Thoracic aorta (tissue), 2 donors: ENCODE measurements around the gene CACNA1B. TPM values are rescaled to one million over a fixed set of nuclear protein-coding genes. Genes with fewer than 3 reads are reported as not detected.

Source experiments
- ATAC-seq: fragments of 150-250 bp; one replicate; pipeline ENCODE4 v1.8.0; 2017; ENCODE audit warnings: low read depth; ENCODE audit not compliant: insufficient number of reproducible peaks, low FRiP score
- DNase-seq: peaks from one replicate; pipeline ENCODE4 v3.0.0-alpha.2; 2020; ENCODE audit warnings: low spot score
- H3K27ac ChIP-seq, 2 donors: fragments of 200-600 bp; sonication (generic); 1 replicate in 1 of 2; 2 replicates in 1 of 2; pipeline ENCODE4 v1.5.1; 2016; ENCODE audit warnings: mild to moderate bottlenecking in 2 of 2, moderate library complexity in 2 of 2
- H3K27me3 ChIP-seq: fragments of 200-600 bp; sonication (generic); replicated peaks from 2 replicates; pipeline ENCODE4 v1.6.0; 2016; ENCODE audit warnings: mild to moderate bottlenecking; ENCODE audit not compliant: insufficient read depth
- H3K36me3 ChIP-seq: fragments of 200-600 bp; sonication (generic); one replicate; pipeline ENCODE4 v1.5.1; 2016
- H3K4me1 ChIP-seq, 2 donors: fragments of 200-600 bp; sonication (generic); 1 replicate in 1 of 2; 2 replicates in 1 of 2; pipeline versions ENCODE4 v1.5.1 to v1.6.0; 2016; ENCODE audit warnings: low read depth in 2 of 2, mild to moderate bottlenecking in 1 of 2; ENCODE audit not compliant: control insufficient read depth in 1 of 2
- H3K4me3 ChIP-seq: fragments of 200-600 bp; sonication (generic); 2 replicates; pipeline ENCODE4 v1.5.1; 2016; ENCODE audit warnings: mild to moderate bottlenecking
- H3K9me3 ChIP-seq: fragments of 200-600 bp; sonication (generic); 2 replicates; pipeline ENCODE4 v1.5.1; 2016
- total RNA-seq, 2 donors: library from RNA; depleted of rRNA; stranded (reverse); fragments of >200 nt; gene quantifications; one replicate each; pipeline versions ENCODE4 v1.1.0 to v1.2.3, GENCODE V29; 2016
- TF ChIP-seq, protein P1 (sequence below): fragments of 200-600 bp; sonication (generic); IDR thresholded peaks from one replicate; pipeline ENCODE4 v1.5.1; 2019; ENCODE audit warnings: antibody characterized with exemption

The CACNA1B gene
- total RNA-seq, 2 donors from 2014 or later = 0.07 to 0.14 TPM

DNA sequence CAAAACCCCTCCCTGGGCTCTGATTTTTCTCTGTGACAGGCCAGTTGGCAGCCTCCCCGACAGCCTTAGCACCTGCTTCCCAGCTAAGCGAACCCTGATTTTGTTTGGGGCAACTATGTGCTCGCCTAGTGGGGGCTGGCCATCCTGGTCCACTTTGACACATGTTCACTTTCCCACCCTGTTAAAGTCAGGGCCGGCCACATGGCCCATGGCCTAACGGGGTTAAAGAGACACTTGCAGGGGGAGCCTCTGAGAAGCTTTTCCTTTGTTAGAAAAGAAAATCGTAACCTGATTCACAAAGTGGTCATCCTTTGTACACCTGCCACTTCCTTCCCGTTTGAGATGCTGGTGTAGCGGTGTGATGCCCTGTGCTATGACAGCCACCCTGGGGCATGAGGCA is 1.3 kb upstream of the CACNA1B start:
- H3K36me3 ChIP-seq = no peaks in the 10 kb centered on the region
- H3K27me3 ChIP-seq = no peaks in the 10 kb centered on the region
- H3K27ac ChIP-seq = no peak overlapping the region
- no peak overlapping the region for H3K4me3 ChIP-seq
- H3K9me3 ChIP-seq = no peaks in the 10 kb centered on the region
- no peak for DNase-seq
- peaks cover 0 to 6% of the 10 kb centered on the region in 2 donors for H3K4me1 ChIP-seq
- no peak for ATAC-seq
- TF ChIP-seq, protein P1, sequence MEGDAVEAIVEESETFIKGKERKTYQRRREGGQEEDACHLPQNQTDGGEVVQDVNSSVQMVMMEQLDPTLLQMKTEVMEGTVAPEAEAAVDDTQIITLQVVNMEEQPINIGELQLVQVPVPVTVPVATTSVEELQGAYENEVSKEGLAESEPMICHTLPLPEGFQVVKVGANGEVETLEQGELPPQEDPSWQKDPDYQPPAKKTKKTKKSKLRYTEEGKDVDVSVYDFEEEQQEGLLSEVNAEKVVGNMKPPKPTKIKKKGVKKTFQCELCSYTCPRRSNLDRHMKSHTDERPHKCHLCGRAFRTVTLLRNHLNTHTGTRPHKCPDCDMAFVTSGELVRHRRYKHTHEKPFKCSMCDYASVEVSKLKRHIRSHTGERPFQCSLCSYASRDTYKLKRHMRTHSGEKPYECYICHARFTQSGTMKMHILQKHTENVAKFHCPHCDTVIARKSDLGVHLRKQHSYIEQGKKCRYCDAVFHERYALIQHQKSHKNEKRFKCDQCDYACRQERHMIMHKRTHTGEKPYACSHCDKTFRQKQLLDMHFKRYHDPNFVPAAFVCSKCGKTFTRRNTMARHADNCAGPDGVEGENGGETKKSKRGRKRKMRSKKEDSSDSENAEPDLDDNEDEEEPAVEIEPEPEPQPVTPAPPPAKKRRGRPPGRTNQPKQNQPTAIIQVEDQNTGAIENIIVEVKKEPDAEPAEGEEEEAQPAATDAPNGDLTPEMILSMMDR = no peak

DNA sequence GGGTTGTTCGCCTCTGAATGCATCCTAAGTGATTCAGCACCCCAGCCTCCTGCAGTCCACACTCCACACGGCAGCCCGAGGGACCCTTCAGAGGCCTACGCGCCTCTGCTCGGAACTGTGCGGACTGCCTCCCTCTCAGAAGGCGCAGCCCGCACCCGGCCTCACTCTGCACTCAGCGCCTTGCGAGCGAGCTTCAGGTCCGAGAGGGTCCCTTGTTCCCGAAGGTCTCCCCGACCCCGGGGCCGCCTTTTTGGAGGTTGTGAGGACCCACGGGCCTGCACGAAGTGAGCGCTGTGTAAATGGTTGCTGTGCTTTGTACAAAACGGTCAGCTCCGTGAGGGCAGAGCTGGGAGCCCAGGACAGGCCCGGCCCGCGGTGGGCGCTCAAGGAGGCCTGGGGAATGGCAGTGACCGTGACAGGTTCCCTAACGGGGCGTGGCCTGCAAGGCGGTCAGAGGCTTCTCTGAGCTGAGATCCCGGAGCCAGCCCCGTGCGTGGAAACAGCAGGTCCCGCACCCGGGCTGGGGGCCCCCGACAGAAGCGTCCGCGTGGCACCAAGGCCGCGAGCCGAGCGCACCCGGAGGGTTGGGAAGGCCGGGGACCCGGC is 698 bp upstream of the CACNA1B start:
- no peak for DNase-seq
- H3K27me3 ChIP-seq = no peaks in the 10 kb centered on the region
- no peaks in the 10 kb centered on the region for H3K36me3 ChIP-seq

DNA sequence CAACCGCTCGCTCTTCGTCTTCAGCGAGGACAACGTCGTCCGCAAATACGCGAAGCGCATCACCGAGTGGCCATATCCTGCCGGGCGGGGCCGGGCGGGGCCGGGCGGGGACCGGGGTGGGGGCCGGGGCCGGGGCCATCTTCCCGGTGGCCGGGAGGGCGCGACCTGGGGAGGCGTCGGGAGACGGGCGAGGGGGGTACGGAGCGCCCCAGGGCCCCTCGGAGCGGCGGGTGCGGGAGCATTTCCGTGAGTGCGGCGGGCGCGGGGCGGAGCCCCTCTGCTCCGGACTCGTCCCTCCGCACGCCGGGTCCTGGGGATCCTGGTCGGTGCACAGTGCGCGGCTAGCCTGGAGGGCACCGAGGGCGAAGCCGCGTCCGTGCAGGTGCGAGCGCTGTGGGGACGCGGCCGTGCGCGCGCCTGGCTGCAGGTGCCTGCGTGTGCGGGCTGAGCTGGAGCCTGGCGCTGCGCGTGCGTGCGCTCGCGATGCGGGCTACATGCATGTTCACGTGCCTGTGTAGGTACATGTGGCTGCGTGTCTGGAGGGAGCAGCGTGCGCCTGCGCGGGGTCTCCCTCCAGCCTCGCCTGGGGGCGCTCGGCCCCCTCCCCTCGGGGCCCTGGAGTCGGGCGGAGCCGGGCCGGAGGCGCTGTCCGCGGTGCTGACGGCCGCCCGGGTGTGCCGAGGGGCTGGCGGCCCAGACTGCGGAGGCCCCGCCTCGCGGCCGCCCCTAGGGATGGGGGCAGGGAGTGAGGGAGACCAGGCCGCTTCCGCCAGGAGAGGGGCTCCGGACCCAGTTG is 762 bp downstream of the CACNA1B start:
- no peaks in the 10 kb centered on the region for H3K27me3 ChIP-seq
- no peaks in the 10 kb centered on the region for H3K9me3 ChIP-seq
- no peak for DNase-seq
- H3K4me3 ChIP-seq = peak overlapping the region; percentile 50
- H3K4me1 ChIP-seq = peaks cover 0 to 6% of the 10 kb centered on the region in 2 donors
- H3K27ac ChIP-seq = no peak overlapping the region
- ATAC-seq = no peak
- no peaks in the 10 kb centered on the region for H3K36me3 ChIP-seq
- TF ChIP-seq, protein P1 = no peak

More for the DNA sequence above, 698 bp upstream of the CACNA1B start:
- Histone ChIP-seq H3K4me1 (peaks cover 0 to 6% of the 10 kb centered on the region in 2 donors), H3K27ac (no peak overlapping the region), H3K9me3 (no peaks in the 10 kb centered on the region), H3K4me3 (no peak overlapping the region)
- TF ChIP-seq, protein P1 = no peak
- ATAC-seq = no peak

DNA sequence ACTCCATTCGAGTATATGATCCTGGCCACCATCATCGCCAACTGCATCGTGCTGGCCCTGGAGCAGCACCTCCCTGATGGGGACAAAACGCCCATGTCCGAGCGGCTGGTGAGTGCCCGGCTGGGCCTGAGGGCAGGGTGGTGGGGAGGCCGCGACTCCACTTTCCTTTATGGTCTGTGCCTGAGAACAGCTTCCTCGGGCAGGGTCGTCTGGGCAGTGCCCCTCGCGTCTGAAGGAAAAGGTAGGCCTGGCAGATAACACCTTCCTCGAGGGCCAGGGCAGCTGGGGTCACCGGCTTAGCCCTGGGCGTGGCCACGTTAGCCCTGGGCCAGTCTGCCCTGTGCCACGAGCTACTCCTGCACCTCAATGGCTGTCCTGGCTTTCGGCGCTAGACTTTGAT is 1.5 kb downstream of the CACNA1B start:
- Histone ChIP-seq H3K4me3 (no peak overlapping the region), H3K4me1 (peaks cover 0 to 6% of the 10 kb centered on the region in 2 donors), H3K27ac (no peak overlapping the region), H3K27me3 (no peaks in the 10 kb centered on the region), H3K36me3 (no peaks in the 10 kb centered on the region), H3K9me3 (no peaks in the 10 kb centered on the region)
- ATAC-seq (no peak), DNase-seq (no peak)
- TF ChIP-seq, protein P1 = no peak

DNA sequence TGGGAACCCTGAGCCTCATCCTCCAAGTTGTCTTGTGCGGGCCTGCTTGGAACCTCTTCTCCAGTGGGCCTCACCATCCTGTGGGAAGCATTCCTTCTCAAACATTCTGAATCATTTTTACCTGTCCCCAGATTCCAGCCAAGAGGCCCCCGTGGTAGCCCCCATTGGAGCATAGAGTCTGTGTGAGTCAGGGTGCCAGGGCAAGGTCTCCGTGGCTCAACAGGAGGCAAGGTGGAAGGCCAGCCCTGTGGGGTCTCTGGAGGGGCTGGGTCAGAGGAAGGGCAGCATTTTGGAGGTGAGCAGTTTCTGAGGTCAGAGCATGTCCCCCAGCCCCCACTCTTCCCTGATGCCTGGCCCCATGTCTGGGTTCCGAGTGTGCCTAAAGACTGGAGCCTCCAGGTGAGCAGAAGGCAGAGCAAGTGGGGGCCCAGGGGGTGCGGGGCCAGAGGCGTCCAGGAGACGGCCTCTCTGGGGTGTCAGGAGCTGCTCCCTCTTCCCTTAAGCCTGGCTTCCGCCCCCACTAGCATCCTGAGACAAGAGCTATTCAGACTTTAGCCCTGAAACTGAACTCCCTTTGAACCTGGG is 2.1 kb downstream of the CACNA1B start:
- no peak for ATAC-seq
- Histone ChIP-seq H3K4me1 (peaks cover 0 to 6% of the 10 kb centered on the region in 2 donors), H3K27me3 (no peaks in the 10 kb centered on the region), H3K9me3 (no peaks in the 10 kb centered on the region), H3K4me3 (no peak overlapping the region), H3K27ac (no peak overlapping the region), H3K36me3 (no peaks in the 10 kb centered on the region)
- TF ChIP-seq, protein P1 = no peak
- DNase-seq = no peak
